Panc1 (cell line): ENCODE data around the gene SLC22A2. TPM values are rescaled to one million over a fixed set of nuclear protein-coding genes. Genes with fewer than 3 reads are reported as not detected.

Experiments
- ATAC-seq: fragments of 200-7000 bp; cut with Tn5 transposase; 2 replicates; pipeline ENCODE4 v1.9.1; 2020; ENCODE audit warnings: mild to moderate bottlenecking, moderate library complexity
- BruUV-seq: library from RNA; stranded (reverse); fragments of 400-500 nt; replicated peaks from 2 replicates; lab custom pipeline; 2021; lab: Mats Ljungman, UMichigan
- CTCF ChIA-PET: fragments of 300-600 bp; sonication (Branson Sonifier 250); formaldehyde crosslinking; loops from one replicate; lab custom pipeline; 2022; ENCODE audit warnings: antibody characterized with exemption; lab: Charles Lee
- POLR2A ChIA-PET: fragments of 300-600 bp; sonication (Branson Sonifier 250); formaldehyde crosslinking; loops from one replicate; lab custom pipeline; 2022; ENCODE audit warnings: antibody characterized with exemption; lab: Charles Lee
- DNase-seq: peaks from one replicate; pipeline ENCODE4 v3.0.0-alpha.2; 2010; ENCODE audit warnings: low read depth, low spot score
- H3K27ac ChIP-seq: 2 replicates; pipeline ENCODE4 v1.5.1; 2011; ENCODE audit warnings: mild to moderate bottlenecking, low read length, inconsistent platforms
- H3K27me3 ChIP-seq: fragments of 200-500 bp; sonication (Bioruptor generic); 2 replicates; pipeline ENCODE4 v1.6.0; 2014; ENCODE audit warnings: low read length, inconsistent platforms; ENCODE audit not compliant: control insufficient read depth, insufficient read depth
- H3K36me3 ChIP-seq: fragments of 200-500 bp; sonication (Bioruptor generic); 2 replicates; pipeline ENCODE4 v1.5.1; 2014; ENCODE audit warnings: inconsistent platforms, mild to moderate bottlenecking, low read length, moderate library complexity; ENCODE audit not compliant: control insufficient read depth, insufficient read depth
- H3K4me1 ChIP-seq: 2 replicates; pipeline ENCODE4 v1.5.1; 2011; ENCODE audit warnings: inconsistent platforms, mild to moderate bottlenecking, low read length, moderate library complexity; ENCODE audit not compliant: control insufficient read depth, insufficient read depth
- H3K4me3 ChIP-seq, 2 experiments: 2 replicates each; pipeline ENCODE4 v1.5.1; 2011 to 2012; ENCODE audit warnings: low read depth in 2 of 2, low read length in 2 of 2, mild to moderate bottlenecking in 2 of 2, inconsistent platforms in 1 of 2, moderate library complexity in 1 of 2
- H3K9me3 ChIP-seq: fragments of 200-500 bp; sonication (Bioruptor generic); 2 replicates; pipeline ENCODE4 v1.5.1; 2014; ENCODE audit warnings: low read depth, mild to moderate bottlenecking, inconsistent platforms, low read length, moderate library complexity; ENCODE audit not compliant: control insufficient read depth, insufficient read depth
- CTCF ChIP-seq: fragments of 450-650 bp; IDR thresholded peaks from 2 replicates; pipeline ENCODE4 v1.5.1; 2017; ENCODE audit warnings: mild to moderate bottlenecking
- POLR2AphosphoS5 ChIP-seq: IDR thresholded peaks from 2 replicates; pipeline ENCODE4 v1.6.1; 2012; ENCODE audit warnings: mild to moderate bottlenecking, low read depth, low read length, moderate library complexity
- REST ChIP-seq, 2 experiments: IDR thresholded peaks; 2 replicates each; pipeline ENCODE4 v1.6.1; 2011 to 2012; ENCODE audit warnings: low read depth in 2 of 2, control low read depth in 1 of 2, low read length in 1 of 2, mild to moderate bottlenecking in 1 of 2, moderate library complexity in 1 of 2; ENCODE audit not compliant: insufficient read depth in 1 of 2
- SIN3A ChIP-seq: IDR thresholded peaks from 2 replicates; pipeline ENCODE4 v1.6.1; 2012; ENCODE audit warnings: low read depth, mild to moderate bottlenecking, low read length, moderate library complexity, borderline replicate concordance; ENCODE audit not compliant: insufficient read depth
- TCF7L2 ChIP-seq: IDR thresholded peaks from 2 replicates; pipeline ENCODE4 v1.6.1; 2011; ENCODE audit warnings: mild to moderate bottlenecking, low read depth, low read length, inconsistent platforms
- in situ Hi-C: cut with HindIII; loops from 2 replicates; pipeline ENCODE4 v1.10.0; 2016; ENCODE audit warnings: low sequenced_read_pairs, low pct_unique_long_range_greater_than_20kb
- intact Hi-C: fragments of 100-400 bp; cut with micrococcal nuclease; formaldehyde crosslinking; loops from one replicate; pipeline ENCODE4 v1.10.0; 2022; ENCODE audit not compliant: unreplicated experiment
- total RNA-seq: library from RNA; stranded (reverse); gene quantifications from one replicate; pipeline ENCODE4 v1.2.1, GENCODE V29; 2021; ENCODE audit not compliant: unreplicated experiment

SLC22A2 gene
- total RNA-seq, 1 experiment from 2014 or later: not detected

- no peak overlapping the region for H3K27ac ChIP-seq
- in situ Hi-C loops: no loop called here
These were observed 18.5 kb downstream of the SLC22A2 start for GRCh38 chr6:160239929-160240690.

More at GRCh38 chr6:160239929-160240690, 18.5 kb downstream of the SLC22A2 start:
- H3K36me3 ChIP-seq: no peaks in the 10 kb centered on the region
- BruUV-seq: no TSS peak
- TF ChIP-seq POLR2AphosphoS5: no peak
- TF ChIP-seq SIN3A: no peak
- no peak for TF ChIP-seq CTCF
- TF ChIP-seq TCF7L2: no peak
- TF ChIP-seq REST (IDR thresholded peaks at IDR 0.05; ENCODE audit: insufficient read depth in 1 of 2, low read depth in 2 of 2, low read length in 1 of 2): no peak
- CTCF ChIA-PET: no interaction called here
- no peaks in the 10 kb centered on the region for H3K27me3 ChIP-seq
- intact Hi-C loops: no loop called here
- POLR2A ChIA-PET: no interaction called here
- no peak for DNase-seq
- no peak overlapping the region for H3K4me3 ChIP-seq
- H3K9me3 ChIP-seq: no peaks in the 10 kb centered on the region
- no peaks in the 10 kb centered on the region for H3K4me1 ChIP-seq
- no peak for ATAC-seq
